Activated CD4-positive, alpha-beta T cell treated with anti-CD3 and anti-CD28 coated beads, Interleukin-2, Interleukin-4, amounts not matched to agents 100 ng/mL and 50 ng/mL, durations not matched to agents 16 hours and 8 hours (primary cell): ENCODE data around the gene E2F4.
A peak's percentile ranks its signal among the peaks of the same experiment; 100 is the strongest.

ENCODE experiments used
- DNase-seq: peaks from one replicate; pipeline ENCODE4 v3.0.0-alpha.2; 2020; ENCODE audit warnings: low spot score

The E2F4 gene

DNA sequence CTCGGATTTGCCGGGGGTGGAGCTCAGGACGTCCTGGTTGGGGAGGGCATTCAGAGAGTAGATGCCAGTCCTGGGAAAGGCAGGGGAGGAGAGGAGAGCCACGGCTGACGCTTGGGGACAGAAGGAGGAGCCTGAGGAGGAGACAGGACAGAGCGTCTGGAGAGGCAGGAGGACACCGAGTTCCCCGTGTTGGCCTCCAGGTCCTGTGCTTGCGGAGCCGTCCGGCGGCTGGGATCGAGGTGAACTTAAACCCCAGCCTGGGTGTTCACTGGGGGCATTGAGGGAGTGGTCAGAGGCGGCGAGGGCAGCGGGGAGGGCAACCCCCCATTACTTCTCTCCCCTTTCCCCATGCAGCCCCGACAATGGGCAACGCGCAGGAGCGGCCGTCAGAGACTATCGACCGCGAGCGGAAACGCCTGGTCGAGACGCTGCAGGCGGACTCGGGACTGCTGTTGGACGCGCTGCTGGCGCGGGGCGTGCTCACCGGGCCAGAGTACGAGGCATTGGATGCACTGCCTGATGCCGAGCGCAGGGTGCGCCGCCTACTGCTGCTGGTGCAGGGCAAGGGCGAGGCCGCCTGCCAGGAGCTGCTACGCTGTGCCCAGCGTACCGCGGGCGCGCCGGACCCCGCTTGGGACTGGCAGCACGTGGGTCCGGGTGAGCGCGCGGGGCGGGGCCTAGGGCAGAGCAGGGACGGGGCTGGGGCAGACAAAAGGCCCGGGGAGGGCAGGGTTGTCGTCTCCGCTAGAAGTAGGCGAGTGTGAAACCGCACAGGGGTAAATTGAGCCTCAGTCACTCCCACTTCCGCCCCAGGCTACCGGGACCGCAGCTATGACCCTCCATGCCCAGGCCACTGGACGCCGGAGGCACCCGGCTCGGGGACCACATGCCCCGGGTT lies 17.9 kb upstream of the E2F4 start:
- DNase-seq, result peak; percentile 67

DNA sequence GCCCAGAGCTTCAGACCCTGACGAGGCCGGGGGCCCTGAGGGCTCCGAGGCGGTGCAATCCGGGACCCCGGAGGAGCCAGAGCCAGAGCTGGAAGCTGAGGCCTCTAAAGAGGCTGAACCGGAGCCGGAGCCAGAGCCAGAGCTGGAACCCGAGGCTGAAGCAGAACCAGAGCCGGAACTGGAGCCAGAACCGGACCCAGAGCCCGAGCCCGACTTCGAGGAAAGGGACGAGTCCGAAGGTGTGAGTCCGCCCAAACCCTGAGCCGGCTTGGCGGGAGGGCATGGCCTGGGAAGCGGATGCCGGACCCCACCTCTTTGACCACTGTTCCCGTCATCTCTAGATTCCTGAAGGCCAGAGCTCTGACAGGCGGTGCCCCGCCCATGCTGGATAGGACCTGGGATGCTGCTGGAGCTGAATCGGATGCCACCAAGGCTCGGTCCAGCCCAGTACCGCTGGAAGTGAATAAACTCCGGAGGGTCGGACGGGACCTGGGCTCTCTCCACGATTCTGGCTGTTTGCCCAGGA lies 17.2 kb upstream of the E2F4 start:
- no peak for DNase-seq

DNA sequence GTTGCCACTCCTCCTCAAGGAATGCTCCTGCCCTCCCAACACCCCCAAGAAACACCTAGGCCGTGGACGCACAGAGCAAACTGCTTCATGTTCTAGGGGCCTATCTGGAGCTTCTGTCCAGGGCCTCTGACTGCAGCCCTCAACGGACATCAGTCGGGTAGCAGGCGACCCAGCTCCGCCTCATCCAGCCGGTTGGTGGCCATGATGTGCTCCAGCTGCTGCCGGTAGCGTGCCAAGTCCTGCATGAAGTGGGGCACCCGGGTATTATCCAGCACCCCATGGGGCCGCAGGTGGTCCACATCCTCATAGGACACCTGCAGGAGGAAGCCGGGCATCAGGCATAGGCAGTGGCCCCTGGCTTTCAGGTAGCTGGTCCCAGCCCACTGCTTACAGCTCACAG lies 15.3 kb upstream of the E2F4 start:
- no peak for DNase-seq

DNA sequence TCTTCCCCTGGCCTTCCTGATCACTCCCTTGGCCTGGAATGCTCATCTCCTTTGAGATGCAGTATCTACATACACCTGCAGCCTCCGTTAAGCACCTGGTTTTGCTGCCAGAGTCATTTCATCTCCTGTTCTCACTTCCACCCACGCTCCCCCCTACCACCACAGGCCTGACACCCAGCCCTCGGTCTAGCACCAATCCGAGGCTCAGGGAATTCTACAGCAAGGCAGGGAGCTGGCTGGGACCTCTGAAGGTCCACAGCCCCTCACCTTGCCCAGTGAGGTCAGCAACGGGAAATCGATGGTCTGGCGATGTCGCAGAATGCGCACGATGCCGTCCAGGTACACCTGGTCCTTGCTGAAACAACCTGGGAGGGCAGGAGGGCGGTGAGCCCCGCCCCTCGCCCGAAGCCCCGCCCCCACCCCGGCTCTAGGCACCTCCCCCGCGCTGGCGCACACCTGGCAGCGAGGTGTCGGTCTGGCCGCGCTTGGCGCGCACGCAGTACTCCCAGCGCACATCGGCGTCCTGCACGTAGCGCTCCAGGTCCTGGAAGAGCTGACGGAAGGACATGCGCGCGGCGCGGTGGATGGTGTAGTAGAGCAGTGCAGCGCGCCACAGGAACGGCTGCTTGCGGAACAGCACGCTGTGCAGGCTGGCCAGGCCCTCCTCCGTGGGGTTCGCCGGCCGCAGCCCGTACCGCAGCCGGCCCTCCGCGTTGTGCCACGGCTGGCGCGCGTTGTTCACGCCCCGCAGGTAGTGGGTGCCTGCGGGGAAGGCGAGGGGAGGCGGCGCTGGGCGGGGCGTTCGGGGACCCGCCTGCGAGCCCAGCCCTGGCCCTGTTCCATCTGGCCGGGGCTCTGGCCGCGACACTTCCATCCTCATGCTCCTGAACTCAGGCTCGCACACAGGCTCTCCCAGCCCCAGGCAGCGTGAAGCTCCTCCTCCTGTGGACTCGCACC lies 13.9 kb upstream of the E2F4 start:
- DNase-seq, result no peak

DNA sequence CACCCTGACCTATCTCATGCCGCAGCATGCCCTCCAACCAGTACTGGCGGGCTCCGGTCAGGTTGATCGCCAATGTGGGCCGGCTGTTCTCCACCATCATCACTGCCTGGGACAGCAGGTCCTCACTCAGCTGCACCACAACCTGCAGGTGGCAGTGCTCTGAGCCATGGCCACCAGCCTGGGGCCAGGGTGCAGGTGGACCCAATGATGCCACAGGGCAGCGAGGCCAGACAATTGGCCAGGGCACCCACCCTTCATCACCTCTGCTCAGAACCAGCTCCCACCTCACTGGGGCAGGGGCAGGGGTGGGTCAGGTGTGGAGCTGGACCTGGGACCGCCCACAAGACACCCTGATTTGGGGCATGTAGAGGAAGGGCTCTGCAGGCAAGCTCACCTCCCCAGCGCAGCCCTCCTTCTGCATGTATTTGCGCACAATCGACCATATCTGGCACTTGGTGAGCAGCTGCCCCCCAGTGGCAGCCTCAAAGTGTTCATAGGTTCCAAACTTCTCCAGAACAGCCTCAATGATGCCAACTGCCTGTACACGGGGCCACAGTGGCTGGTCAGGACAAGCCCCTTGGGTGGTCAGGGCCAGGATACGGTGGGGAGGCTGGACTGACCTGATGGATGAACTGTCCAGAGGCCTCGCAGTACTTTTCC lies 12.4 kb upstream of the E2F4 start:
- no peak for DNase-seq

DNA sequence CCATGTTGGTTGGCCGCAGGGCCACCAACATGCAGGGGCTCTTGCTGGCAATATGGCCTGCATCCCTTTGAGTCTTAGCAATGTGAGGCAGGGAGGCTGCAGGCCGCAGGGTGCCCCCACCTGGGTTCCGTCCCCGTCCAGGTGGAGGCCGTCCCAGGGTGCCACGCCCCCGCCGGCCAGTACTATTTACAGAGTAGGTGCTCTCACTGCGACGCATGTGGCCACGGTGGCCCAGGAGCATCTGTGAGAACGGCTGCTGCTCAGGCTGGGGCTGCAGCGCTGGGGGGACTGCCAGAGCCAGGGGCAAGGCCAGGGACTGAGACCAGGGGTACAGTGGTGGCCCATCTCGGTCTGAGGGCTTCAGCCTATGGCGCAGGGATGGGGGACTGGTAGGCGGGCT lies 11.8 kb upstream of the E2F4 start:
- no peak for DNase-seq

DNA sequence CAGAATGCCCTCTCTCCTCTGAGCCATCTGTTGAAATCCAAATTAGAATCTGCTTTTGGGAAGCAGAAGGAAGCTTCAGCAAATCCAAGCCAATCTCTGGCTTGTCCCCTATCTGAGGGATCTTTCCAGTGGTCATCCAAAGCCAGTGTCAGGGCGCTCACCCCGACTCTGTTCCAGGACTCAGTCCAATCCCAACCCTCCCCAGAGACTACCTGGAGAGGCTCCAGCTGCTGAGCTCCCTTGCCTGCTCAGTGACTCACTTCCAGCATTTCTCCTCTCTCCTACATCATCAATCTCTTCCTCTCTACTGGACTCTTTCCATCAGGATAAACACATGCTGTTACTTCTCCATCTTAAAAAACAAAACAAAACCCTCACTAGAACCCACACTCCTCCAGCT lies 10.6 kb upstream of the E2F4 start:
- no peak for DNase-seq

DNA sequence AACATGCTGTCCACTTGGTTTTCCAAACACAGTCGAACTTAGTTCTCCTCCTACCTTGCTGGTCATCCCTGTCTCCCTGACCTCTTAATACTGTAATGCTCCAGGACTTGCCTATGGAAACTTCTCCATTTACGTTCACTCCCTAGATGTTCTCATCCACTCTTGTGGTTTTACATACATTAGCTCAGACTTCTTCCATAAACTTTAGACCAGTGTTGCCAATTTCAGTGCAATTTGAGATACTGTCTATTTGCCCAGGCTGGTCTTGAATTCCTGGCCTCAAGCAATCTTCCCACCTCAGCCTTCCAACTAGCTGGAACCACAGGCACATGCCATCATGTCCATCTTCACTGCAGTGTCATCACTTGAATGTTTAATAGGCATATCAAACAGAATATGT lies 9.7 kb upstream of the E2F4 start:
- DNase-seq, result no peak

DNA sequence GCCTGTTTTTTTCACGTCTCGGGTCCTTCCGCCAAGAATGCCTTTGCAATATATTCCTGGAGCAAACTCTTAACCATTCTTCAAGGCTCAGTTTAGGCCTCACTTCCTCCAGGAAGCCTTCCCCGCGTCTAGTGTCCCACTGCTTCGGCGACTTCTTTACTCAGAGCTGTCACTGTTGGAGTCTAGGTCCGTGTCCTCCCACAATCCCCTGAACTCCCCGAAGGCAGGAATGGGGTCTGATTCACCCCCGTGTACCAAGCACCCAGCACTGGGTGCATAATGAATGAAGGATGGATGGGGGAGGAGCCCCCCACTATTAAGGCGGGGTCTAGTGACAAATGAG lies 8.7 kb upstream of the E2F4 start:
- no peak for DNase-seq

DNA sequence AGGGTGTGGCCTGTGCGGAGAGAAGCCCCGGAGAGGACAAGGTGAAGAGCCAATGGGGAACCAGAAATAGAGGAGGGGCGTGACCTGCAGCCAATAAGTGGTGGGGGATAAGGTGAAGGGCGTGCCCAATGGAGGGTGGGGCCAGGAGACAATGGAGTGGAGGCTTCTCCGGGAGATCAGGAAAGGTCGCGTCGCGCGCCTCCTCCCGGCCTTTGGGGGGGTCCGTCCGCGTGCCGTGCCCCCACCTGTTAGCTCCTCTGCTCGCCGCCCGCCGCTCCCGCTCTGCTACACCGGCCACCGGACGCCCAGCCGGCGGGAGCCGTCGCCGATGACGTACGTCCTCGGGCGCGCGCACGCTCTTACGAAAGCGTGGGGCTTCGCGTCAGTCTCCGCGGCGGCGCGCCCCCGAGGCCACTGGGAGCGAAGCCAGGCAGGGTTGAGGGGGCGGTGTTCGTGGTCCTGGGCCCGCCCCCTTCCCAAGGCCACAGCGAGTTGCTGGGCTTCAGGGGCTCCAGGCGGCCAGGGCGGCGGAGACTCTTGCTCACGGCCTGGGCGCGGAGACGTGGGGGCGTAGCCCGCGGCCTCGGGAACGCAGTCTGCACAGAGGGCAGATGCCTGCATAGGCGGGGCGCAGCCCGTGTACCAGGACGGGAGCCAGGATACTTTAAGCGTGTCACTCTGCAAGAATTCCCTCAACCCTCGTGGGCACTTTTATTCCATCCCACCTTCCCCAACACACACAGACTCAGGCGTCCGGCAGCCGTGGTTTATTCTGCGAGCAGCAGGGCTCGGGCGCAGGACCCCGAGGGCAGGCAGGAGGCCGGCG lies 8.1 kb upstream of the E2F4 start, which contains the start of gene MATCAP1:
Gene MATCAP1, minus strand, starts transcription at position 337 of the 826 bp plus-strand sequence. CDS start 3,353 bp downstream, outside the sequence.
- DNase-seq, result peak; percentile 98

DNA sequence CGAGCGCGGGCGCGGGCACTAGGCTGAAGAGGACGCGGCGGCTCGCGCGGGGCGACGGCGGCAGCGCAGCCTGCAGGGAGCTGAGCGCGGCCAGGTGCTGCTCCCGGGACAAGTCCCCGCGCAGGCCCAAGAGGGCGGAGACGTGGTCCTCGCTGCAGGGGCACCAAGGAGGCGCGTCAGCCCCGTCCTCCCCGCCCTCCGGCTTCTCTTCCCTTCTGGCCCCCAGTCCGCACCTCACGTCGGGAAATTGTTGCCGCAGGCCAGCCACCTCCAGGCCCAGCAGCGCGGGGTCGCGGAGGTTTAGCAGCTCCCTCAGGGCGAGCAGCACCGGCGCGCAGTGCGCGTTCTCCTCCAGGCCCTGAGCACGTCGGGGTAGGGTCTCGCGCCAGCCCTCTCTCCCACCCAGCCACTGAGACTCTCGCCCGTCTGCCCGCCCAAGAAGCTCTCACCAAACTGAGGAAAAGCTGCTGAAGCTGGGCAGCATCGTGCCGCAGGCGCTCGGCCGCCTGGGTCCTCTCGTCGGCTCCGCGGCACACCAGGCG lies 7.4 kb upstream of the E2F4 start:
- no peak for DNase-seq

DNA sequence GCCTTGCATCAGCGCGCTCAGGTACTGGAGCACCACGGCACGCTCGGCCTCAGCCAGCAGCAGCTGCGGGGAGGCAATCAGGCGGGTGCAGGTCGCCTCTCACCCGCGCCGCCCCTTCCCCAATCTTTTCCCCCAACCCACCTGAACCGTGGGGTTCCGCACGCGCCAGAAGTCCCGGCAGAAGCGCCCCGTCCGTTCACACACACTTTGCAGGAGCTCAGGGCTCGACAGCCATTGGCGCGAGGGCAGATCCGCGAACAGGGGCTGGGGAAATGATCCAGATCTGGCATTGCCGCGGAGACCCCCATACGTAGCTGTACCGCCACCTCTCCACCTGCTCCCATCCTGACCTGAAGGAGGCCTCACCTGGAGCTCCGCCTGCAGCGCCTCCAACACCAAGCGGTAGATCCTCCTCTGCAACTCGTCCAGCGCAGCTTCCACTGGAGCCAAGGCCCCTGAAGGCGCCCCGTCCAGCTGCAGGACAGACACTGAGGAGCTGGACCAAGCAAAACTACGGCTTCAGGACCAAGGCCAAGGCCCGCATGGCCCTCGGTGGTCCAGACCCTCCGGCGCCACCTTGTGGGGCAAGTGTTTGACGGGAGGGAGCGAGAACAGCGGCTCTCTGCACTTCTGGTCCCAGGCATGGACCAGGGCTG lies 6.8 kb upstream of the E2F4 start:
- peak; percentile 83 for DNase-seq

DNA sequence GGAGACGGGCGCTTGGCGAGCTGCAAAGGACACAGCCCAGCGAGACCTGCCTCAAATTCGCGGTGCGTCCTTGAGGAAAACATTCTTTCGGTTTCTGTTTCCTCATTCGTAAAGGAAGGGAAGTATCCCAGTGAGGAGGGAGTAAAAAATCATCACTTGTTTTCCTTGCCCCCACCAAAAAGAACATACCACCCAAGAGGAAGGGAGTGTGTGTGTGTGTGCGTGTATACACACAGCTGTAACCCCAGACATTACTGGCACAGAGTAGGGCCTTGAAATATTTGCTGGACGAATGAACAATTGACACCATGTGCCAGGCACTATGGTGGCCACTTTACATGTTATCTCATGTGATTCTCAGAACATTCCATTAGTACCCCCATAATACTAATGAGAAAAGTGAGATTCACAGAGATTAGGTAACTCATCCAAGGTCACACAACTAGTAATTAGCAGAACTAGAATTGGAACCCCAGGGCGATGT lies 6.3 kb upstream of the E2F4 start:
- no peak for DNase-seq

DNA sequence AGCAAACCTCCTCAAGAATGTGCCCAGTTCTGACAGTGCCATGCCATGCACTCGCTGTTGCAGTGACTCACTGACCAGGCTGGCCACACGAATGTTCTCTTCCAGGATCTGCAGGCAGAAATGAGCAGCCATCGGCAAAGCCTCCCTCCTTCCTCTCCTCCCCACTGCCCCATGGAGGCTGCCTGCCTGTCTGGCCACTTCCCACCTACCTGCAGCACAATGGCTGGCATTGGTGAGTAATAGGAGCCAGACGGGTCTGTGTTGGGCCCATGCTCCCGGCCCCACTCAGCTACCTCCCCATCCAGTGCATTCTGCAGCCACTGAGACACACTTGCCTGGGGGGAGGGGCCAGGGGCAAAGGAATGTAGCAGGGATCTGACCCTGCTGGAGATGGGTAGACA lies 5.4 kb upstream of the E2F4 start:
- DNase-seq, result no peak

DNA sequence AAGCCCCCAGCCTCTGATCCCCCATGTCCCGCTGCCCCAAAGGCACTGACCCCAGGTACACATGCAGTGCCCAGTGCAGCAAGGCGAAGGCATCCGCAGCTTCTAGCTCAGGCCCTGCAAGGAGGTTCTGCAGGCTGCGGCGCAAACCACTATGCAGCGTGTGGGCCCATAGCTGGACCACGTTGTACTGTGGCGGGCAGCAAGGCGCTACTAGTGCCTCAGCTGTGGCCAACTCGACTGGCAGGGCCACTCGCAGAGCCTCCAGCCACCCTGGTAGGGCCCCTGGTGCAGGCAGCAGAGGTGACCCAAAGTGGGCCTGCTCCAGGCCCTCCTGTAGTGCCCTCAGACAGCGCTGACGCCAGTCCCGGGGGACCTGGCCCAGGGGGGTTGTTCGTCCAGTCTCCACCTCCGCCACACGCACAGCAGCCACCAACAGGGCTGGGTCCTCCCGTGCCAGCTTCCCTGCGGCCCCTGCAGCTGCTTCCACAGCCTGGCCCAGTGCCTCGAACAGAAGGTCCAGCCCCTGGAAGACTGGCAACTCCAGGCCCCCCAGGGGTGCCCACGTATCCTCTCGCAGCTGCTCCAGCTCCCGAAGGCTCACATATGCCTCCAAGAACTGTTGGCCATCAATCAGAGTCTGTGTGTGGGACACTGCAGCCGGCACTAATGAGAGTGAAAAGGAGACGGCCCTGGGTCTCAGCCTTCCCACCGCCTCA lies 4.6 kb upstream of the E2F4 start:
- DNase-seq, result no peak

DNA sequence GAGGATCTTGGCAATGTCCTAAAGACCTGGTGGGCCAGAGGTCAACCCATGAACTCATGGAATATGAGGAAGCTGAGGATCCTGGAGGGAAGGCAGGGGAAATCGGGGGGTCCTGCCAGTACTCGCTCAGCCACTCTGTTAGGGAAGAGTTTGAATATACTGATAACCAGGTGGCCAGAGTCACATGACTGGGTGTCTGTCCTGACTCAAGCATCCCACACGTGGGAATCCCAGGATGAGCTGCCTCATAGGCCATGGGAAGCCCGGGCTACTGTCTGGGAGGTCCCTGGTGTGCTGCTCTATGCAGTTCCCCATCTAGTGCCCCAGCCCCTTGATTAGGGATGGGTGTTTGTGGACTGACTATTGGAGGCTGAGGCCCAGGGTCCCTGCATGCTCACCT lies 3.6 kb upstream of the E2F4 start:
- no peak for DNase-seq

DNA sequence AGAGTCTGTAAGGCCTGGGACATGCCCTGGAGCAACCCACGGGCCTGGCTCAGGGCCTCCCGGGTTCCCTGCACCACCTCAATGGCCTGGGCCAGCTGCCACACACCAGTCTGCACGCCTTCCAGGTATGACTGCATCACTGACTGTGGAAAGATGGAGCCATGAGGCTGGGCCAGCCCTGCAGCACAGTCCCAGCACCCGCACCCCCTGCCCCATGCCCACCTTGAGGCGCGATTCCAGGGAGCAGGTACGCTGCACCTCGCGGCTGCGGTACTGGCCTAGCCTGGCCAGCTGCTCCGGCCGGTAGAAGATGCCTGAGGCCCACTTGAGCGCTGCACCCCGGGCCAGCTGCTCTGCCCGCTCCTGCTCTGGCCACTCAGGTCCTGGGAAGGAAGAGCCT lies 3.2 kb upstream of the E2F4 start:
- no peak for DNase-seq

DNA sequence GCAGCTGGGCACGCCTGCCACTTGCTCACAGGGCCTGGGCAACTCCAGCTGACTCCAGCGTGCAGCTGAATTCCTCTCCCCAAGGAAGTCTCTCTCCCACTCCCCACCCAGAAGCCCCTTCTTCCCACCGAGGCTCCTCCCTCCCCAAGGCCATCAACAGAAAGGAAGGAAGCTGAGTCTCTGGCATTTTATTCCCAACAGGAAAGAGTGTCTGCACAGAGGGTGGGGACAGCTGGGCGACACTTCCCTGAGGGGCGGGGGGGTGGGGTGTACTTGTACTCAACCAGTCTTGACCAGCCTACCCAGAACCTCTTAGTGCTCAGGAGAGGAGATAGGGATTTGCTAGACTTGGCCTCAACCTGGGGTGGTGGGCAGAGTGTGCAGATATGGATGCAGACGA lies 1.9 kb upstream of the E2F4 start, which contains the start of gene EXOC3L1:
Gene EXOC3L1, minus strand, starts transcription at position 96 of the 400 bp plus-strand sequence. CDS start 460 bp downstream, outside the sequence.
- DNase-seq, result no peak
